ENCODE measurements around the gene MAP2K5.

DNA sequence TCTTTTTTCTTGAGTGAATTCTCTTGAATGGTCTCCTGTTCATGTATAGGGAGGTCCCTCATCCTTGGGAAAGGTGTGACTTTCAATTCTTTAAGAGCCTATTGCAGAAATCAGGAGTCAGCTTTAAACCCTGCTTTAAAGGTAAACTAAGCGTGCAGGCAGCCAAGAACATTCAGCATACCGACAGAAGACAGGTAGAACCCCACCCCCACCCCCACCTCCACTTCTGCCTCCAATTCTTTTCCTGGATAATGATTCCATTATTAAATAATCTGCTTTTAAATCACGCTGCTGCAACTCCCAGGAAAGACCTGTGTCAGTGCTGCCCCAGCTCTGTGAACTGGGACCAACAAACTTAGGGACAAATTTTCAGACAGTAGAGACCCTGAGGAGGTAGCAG, 233.5 kb downstream of the MAP2K5 start:
- TF ChIP-seq, protein P1, sequence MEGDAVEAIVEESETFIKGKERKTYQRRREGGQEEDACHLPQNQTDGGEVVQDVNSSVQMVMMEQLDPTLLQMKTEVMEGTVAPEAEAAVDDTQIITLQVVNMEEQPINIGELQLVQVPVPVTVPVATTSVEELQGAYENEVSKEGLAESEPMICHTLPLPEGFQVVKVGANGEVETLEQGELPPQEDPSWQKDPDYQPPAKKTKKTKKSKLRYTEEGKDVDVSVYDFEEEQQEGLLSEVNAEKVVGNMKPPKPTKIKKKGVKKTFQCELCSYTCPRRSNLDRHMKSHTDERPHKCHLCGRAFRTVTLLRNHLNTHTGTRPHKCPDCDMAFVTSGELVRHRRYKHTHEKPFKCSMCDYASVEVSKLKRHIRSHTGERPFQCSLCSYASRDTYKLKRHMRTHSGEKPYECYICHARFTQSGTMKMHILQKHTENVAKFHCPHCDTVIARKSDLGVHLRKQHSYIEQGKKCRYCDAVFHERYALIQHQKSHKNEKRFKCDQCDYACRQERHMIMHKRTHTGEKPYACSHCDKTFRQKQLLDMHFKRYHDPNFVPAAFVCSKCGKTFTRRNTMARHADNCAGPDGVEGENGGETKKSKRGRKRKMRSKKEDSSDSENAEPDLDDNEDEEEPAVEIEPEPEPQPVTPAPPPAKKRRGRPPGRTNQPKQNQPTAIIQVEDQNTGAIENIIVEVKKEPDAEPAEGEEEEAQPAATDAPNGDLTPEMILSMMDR (IDR thresholded peaks at IDR 0.05 in 2 of 3, conservative IDR thresholded peaks at IDR 0.05 in 1 of 3; ENCODE audit: control insufficient read depth in 2 of 3, extremely low read depth in 1 of 3, insufficient read depth in 1 of 3, low read depth in 3 of 3, low read length in 3 of 3): no peak
- TF ChIP-seq, protein P2, sequence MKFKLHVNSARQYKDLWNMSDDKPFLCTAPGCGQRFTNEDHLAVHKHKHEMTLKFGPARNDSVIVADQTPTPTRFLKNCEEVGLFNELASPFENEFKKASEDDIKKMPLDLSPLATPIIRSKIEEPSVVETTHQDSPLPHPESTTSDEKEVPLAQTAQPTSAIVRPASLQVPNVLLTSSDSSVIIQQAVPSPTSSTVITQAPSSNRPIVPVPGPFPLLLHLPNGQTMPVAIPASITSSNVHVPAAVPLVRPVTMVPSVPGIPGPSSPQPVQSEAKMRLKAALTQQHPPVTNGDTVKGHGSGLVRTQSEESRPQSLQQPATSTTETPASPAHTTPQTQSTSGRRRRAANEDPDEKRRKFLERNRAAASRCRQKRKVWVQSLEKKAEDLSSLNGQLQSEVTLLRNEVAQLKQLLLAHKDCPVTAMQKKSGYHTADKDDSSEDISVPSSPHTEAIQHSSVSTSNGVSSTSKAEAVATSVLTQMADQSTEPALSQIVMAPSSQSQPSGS (IDR thresholded peaks at IDR 0.05; ENCODE audit: low read length): no peak
- TF ChIP-seq, protein P3, sequence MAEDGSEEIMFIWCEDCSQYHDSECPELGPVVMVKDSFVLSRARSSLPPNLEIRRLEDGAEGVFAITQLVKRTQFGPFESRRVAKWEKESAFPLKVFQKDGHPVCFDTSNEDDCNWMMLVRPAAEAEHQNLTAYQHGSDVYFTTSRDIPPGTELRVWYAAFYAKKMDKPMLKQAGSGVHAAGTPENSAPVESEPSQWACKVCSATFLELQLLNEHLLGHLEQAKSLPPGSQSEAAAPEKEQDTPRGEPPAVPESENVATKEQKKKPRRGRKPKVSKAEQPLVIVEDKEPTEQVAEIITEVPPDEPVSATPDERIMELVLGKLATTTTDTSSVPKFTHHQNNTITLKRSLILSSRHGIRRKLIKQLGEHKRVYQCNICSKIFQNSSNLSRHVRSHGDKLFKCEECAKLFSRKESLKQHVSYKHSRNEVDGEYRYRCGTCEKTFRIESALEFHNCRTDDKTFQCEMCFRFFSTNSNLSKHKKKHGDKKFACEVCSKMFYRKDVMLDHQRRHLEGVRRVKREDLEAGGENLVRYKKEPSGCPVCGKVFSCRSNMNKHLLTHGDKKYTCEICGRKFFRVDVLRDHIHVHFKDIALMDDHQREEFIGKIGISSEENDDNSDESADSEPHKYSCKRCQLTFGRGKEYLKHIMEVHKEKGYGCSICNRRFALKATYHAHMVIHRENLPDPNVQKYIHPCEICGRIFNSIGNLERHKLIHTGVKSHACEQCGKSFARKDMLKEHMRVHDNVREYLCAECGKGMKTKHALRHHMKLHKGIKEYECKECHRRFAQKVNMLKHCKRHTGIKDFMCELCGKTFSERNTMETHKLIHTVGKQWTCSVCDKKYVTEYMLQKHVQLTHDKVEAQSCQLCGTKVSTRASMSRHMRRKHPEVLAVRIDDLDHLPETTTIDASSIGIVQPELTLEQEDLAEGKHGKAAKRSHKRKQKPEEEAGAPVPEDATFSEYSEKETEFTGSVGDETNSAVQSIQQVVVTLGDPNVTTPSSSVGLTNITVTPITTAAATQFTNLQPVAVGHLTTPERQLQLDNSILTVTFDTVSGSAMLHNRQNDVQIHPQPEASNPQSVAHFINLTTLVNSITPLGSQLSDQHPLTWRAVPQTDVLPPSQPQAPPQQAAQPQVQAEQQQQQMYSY (CRISPR knock-in tag; IDR thresholded peaks at IDR 0.05): no peak
- TF ChIP-seq FOS (IDR thresholded peaks at IDR 0.05; ENCODE audit: borderline replicate concordance, extremely low read depth, insufficient read length) (no peak), POLR2AphosphoS5 (IDR thresholded peaks at IDR 0.05; ENCODE audit: low read length) (no peak), SUZ12 (IDR thresholded peaks at IDR 0.05; ENCODE audit: unreplicated experiment) (no peak)

All from GM12878 (cell line).